GM13976 (cell line): ENCODE results near the gene SERPINA4.

Source experiments
- DNase-seq: peaks from one replicate; pipeline ENCODE4 v3.0.0; 2012; ENCODE audit warnings: low spot score
- CTCF ChIP-seq: IDR thresholded peaks from 2 replicates; pipeline ENCODE4 v1.5.1; 2012; ENCODE audit warnings: borderline replicate concordance, mild to moderate bottlenecking; ENCODE audit not compliant: insufficient read depth; ENCODE audit errors: extremely low read depth, missing control alignments, control extremely low read depth
- in situ Hi-C: fragments of 300-500 bp; cut with MboI; formaldehyde crosslinking; loops from one replicate; pipeline ENCODE4 v1.12.0; 2022; ENCODE audit warnings: low sequenced_read_pairs, mixed read lengths, inconsistent platforms; ENCODE audit not compliant: unreplicated experiment

SERPINA4 gene

DNA sequence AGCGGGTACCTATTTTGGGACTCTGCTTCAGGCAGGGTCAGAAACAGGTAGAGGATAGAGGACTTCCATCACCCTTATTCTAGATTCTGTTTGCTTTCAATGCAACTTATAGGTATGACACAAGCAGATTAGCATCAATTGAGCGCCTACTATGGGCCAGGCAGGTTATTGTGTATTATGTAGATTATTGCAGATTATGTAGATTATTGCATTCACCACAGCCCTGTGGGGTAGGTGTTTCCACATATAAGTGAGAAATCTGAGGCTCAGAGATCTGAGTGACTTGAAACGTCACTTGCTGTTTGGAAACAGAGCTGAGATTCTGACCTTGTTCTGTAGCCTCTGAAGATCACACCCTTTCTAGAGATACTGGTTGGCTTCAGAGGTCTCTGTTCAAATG, 25.7 kb upstream of the SERPINA4 start:
- no peak for TF ChIP-seq CTCF
- DNase-seq = no peak
- in situ Hi-C loops = no loop called here

GRCh38 chr14:94536836-94537235, 24.4 kb upstream of the SERPINA4 start:
- no peak for DNase-seq
- TF ChIP-seq CTCF = no peak
- in situ Hi-C loops = no loop called here

GRCh38 chr14:94538070-94538740, 23.0 kb upstream of the SERPINA4 start:
- in situ Hi-C loops = no loop called here
- DNase-seq = no peak

GRCh38 chr14:94539181-94539580, 22.1 kb upstream of the SERPINA4 start:
- DNase-seq = no peak
- no peak for TF ChIP-seq CTCF
- in situ Hi-C loops = no loop called here

More at GRCh38 chr14:94538070-94538740, 23.0 kb upstream of the SERPINA4 start:
- no peak for TF ChIP-seq CTCF

DNA sequence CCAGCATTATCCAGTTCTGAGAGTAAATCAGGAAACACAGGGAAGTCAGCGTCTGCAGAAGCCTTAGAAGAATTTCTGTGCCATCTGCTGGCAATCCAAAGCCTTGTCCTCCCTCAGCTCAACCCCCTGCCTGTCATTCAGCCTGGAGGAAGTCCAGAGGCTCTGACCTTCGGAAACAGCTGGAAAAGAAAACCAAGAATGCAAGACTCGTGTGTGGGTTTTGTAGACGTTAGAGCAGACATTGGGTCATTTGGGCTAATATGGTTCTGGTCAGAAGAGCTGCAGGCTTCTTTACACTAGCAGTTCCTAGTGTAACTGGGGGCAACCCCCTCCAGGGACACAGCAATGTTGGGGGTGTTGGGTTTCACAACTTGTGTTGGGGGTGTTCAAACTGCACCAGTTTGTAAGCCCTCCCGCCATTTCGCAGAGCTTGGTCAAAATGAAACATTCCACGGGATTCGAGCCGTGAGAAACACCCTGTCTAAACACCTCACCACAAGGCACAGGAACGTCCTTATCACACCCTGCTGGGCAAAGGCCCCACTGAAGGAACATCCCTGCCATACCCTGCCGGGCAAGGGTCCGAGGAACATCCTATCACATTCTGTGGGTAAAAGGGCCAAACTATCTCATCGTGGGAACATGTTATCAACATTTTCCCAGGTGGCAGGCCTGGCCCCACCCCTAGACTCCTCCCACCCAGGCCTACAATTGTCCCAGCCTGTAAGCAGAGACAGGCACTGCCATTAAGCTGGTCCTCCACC, 21.0 kb upstream of the SERPINA4 start:
- no peak for TF ChIP-seq CTCF
- in situ Hi-C loops = no loop called here
- no peak for DNase-seq

GRCh38 chr14:94541234-94541975, 19.8 kb upstream of the SERPINA4 start:
- TF ChIP-seq CTCF = no peak
- in situ Hi-C loops = no loop called here
- DNase-seq = no peak
